ENCODE results near the gene NPLOC4.

Gene NPLOC4

DNA sequence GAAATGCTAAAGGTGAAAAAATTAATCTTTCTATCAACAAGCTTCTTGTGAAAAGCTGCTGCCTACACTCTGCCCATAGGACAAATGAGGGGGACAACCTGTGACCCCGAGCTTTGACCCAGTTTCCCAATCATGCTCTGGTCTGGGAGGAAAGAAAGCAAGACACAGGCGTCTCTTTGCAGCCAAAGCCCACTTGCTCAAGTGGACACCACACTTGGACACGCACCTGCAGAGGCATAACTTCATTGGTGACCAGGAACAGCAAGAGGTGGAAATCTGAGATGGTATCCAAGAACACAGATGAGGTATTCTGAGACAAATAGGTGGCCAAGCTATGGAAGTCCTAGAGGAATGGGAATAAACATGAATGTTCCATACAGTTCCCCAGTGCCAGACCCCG lies 69.7 kb downstream of the NPLOC4 start:
- TF ChIP-seq, protein P1, sequence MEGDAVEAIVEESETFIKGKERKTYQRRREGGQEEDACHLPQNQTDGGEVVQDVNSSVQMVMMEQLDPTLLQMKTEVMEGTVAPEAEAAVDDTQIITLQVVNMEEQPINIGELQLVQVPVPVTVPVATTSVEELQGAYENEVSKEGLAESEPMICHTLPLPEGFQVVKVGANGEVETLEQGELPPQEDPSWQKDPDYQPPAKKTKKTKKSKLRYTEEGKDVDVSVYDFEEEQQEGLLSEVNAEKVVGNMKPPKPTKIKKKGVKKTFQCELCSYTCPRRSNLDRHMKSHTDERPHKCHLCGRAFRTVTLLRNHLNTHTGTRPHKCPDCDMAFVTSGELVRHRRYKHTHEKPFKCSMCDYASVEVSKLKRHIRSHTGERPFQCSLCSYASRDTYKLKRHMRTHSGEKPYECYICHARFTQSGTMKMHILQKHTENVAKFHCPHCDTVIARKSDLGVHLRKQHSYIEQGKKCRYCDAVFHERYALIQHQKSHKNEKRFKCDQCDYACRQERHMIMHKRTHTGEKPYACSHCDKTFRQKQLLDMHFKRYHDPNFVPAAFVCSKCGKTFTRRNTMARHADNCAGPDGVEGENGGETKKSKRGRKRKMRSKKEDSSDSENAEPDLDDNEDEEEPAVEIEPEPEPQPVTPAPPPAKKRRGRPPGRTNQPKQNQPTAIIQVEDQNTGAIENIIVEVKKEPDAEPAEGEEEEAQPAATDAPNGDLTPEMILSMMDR (IDR thresholded peaks at IDR 0.05): no peak
- H3K36me3 ChIP-seq: peaks cover 54 to 82% (median 65%) of the 10 kb centered on the region in 3 donors
- H3K9me3 ChIP-seq: no peaks in the 10 kb centered on the region
- peak overlapping the region; percentile 70 to 79 for H3K27ac ChIP-seq
- no peak for DNase-seq
- peak overlapping the region; percentile 32 to 43 for H3K4me3 ChIP-seq
- intact Hi-C loops (cut with DNase I; ENCODE audit: low total_unique reads): no loop called here
- peaks cover 0 to 71% (median 49%) of the 10 kb centered on the region in 4 donors for H3K4me1 ChIP-seq
- no peaks in the 10 kb centered on the region for H3K27me3 ChIP-seq

DNA sequence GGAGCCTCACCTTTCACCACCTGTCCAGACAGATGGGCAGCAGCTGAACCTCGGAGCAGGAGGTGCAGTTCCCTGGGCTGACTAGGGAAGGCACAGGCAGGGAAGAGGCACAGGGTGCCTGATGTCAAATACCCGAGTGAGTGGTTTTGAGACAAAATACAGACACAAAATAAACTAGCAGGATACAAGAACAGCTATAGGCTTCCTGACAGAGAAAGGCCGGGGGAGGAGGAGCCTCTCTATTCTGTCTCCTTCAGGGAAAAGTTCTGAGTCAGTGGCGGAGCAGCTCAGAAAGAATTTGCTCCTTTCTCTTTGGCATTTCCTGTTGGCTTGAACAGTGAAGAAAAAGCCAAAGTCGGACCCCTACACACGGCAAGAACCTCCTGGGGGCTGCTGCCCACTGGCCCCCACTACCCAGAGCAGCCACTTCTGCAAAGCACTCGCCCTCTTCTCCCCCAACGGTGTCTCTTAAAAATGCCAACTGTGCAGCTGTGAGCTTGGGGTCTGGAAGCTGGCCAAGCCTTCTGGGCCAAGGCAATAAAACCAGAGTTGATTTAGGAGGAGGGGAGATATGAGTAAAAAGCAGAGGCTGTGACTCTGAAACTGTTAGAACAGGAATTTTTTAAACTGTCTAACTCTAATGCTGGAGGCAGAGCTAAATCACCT lies 70.3 kb downstream of the NPLOC4 start:
- intact Hi-C loops (cut with DNase I; ENCODE audit: low total_unique reads): no loop called here
- Histone ChIP-seq H3K4me1 (peaks cover 0 to 71% (median 49%) of the 10 kb centered on the region in 4 donors), H3K9me3 (no peaks in the 10 kb centered on the region), H3K27me3 (no peaks in the 10 kb centered on the region), H3K36me3 (peaks cover 54 to 81% (median 64%) of the 10 kb centered on the region in 3 donors), H3K4me3 (peak overlapping the region; percentile 32 to 43), H3K27ac (peak overlapping the region; percentile 70 to 79)
- TF ChIP-seq, protein P1 (IDR thresholded peaks at IDR 0.05): no peak
- peak; percentile 81 to 86 for DNase-seq

DNA sequence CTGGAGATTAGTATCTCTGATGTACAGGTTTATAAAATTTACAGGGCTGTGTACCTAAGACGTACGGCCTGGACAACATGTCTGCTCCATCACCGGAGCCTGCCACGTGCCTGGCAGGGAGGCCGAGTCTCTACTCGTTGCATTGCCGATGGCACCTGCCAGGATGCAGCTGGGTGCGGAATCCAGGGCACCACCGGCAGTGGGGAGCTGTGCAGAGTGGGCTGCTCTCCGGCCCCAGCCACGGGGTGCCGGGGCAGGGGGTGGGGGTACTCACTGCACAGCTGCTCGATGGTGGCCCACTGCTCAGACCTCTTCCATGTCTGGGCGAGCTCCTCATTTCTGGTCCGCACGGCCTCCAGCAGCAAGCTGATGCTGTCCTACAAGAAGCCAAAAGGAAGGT lies 71.7 kb downstream of the NPLOC4 start:
- DNase-seq: no peak
- Histone ChIP-seq H3K4me1 (peaks cover 0 to 76% (median 49%) of the 10 kb centered on the region in 4 donors), H3K36me3 (peaks cover 52 to 78% (median 57%) of the 10 kb centered on the region in 3 donors), H3K4me3 (peak overlapping the region in 1 of 2 donors; percentile 21), H3K27me3 (no peaks in the 10 kb centered on the region), H3K27ac (peak overlapping the region; percentile 70 to 79), H3K9me3 (no peaks in the 10 kb centered on the region)
- intact Hi-C loops (cut with DNase I; ENCODE audit: low total_unique reads): no loop called here
- TF ChIP-seq, protein P1 (IDR thresholded peaks at IDR 0.05): no peak

DNA sequence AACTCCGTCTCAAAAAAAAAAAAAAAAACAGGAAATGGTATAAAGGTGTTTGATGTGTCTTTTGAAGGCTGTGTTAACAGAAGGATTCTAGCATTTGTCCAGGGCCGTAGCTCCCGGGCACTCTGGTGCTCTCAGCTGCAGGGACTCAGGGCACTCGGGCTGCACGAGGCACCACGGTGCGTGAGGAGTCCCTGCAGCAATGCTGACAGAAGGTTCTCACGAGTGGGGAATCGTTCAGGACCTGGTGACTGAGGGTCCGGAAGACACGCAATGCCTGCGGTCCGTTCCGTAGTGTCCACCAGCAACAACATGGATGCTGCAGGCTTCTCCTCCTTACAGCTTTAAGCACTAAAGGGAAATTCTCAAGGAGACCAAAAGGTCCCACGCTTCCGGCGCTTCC lies 72.1 kb downstream of the NPLOC4 start:
- TF ChIP-seq, protein P1 (IDR thresholded peaks at IDR 0.05): no peak
- Histone ChIP-seq H3K27me3 (no peaks in the 10 kb centered on the region), H3K9me3 (no peaks in the 10 kb centered on the region), H3K36me3 (peaks cover 48 to 78% (median 57%) of the 10 kb centered on the region in 3 donors), H3K27ac (peak overlapping the region; percentile 70 to 79), H3K4me1 (peaks cover 0 to 76% (median 49%) of the 10 kb centered on the region in 4 donors), H3K4me3 (peak overlapping the region; percentile 8 to 21)
- intact Hi-C loops (cut with DNase I; ENCODE audit: low total_unique reads): no loop called here
- DNase-seq: no peak

DNA sequence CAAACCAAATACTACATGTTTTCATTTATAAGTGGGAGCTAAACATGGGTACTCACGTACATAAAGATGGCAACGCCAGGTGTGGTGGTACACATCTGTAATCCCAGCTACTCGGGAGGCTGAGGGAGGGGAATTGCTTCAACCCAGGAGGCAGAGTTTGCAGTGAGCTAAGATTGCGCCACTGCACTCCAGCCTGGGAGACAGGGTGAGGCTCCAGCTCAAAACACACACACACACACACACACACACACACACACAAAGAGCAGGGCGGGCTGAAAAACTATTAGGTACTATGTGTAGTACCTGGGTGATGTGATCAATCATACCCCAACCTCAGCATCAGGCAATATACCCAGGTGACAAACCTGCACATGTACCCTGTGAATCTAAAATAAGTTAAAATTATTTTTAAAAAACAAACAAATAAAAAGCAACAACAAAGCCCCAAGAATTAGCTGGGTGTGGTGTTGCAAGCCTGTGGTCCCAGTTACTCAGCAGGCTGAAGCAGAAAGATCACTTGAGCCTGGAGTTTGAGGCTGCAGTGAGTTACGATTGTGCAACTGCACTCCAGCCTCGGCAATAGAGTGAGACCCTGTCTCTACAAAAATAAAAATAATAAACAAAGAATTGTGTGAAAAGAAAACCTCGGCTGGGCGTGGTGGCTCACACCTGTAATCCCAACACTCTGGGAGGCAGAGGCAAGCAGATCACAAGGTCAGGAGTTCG lies 72.9 kb downstream of the NPLOC4 start:
- peaks cover 45 to 78% (median 54%) of the 10 kb centered on the region in 3 donors for H3K36me3 ChIP-seq
- H3K9me3 ChIP-seq: no peaks in the 10 kb centered on the region
- no peaks in the 10 kb centered on the region for H3K27me3 ChIP-seq
- TF ChIP-seq, protein P1 (IDR thresholded peaks at IDR 0.05): no peak
- peak overlapping the region; percentile 8 to 21 for H3K4me3 ChIP-seq
- peaks cover 0 to 73% (median 50%) of the 10 kb centered on the region in 4 donors for H3K4me1 ChIP-seq
- DNase-seq: no peak
- intact Hi-C loops (cut with DNase I; ENCODE audit: low total_unique reads): no loop called here
- peak overlapping the region; percentile 70 to 79 for H3K27ac ChIP-seq

Measured in tibial artery (tissue), 4 donors.